Activated CD4-positive, alpha-beta memory T cell treated with anti-CD3 and anti-CD28 coated beads, Interleukin-2, amount 10 ng/mL, durations not matched to agents 7 days and 5 days (primary cell): ENCODE data around the gene DCAF8. TPM values are rescaled to one million over a fixed set of nuclear protein-coding genes. Genes with fewer than 3 reads are reported as not detected.

Experiments
- CTCF ChIA-PET: fragments of 350-600 bp; sonication (Branson Sonifier 250); formaldehyde crosslinking; loops from one replicate; lab custom pipeline; 2021; ENCODE audit warnings: antibody characterized with exemption, inconsistent platforms; lab: Charles Lee
- POLR2A ChIA-PET: fragments of 350-600 bp; sonication (Branson Sonifier 250); formaldehyde crosslinking; loops from one replicate; lab custom pipeline; 2021; ENCODE audit warnings: antibody characterized with exemption; lab: Charles Lee
- DNase-seq: peaks from one replicate; pipeline ENCODE4 v3.0.0-alpha.2; 2020
- H3K27ac Mint-ChIP-seq: one replicate; pipeline ENCODE4 v1.8.0; 2021; ENCODE audit warnings: mild to moderate bottlenecking, mixed read lengths
- H3K27me3 Mint-ChIP-seq: one replicate; pipeline ENCODE4 v1.8.0; 2021; ENCODE audit warnings: mixed read lengths
- H3K36me3 Mint-ChIP-seq: one replicate; pipeline ENCODE4 v1.8.0; 2021; ENCODE audit warnings: low read depth, mixed read lengths
- H3K4me1 Mint-ChIP-seq: one replicate; pipeline ENCODE4 v1.8.0; 2021; ENCODE audit warnings: mixed read lengths
- H3K4me3 Mint-ChIP-seq: one replicate; pipeline ENCODE4 v1.8.0; 2021; ENCODE audit warnings: mild to moderate bottlenecking, mixed read lengths
- H3K9me3 Mint-ChIP-seq: one replicate; pipeline ENCODE4 v1.8.0; 2021; ENCODE audit warnings: mixed read lengths
- total RNA-seq, 2 experiments: library from RNA; stranded (reverse); gene quantifications; one replicate each; pipeline ENCODE4 v1.2.3, GENCODE V29; 2021

The DCAF8 gene
- total RNA-seq, 2 experiments from 2014 or later = 123 to 125 TPM

GRCh38 chr1:160169553-160170399 lies 92.6 kb downstream of the DCAF8 start:
- Mint-ChIP-seq H3K27me3 (peaks cover 56% of the 10 kb centered on the region), H3K9me3 (no peaks in the 10 kb centered on the region), H3K36me3 (no peaks in the 10 kb centered on the region), H3K4me1 (peaks cover 12% of the 10 kb centered on the region), H3K27ac (no peak overlapping the region), H3K4me3 (no peak overlapping the region)
- no peak for DNase-seq
- POLR2A ChIA-PET = interaction anchor here (0.7 kb wide), 1 partner anchor 36 kb away, joined by 3 read pairs; no protein-coding TSS in a partner anchor
- CTCF ChIA-PET = interaction anchor here (0.7 to 1.4 kb wide), 2 partner anchors 121 to 852 kb away, joined by 3 to 4 read pairs; no protein-coding TSS in a partner anchor

- no peak for DNase-seq
- Mint-ChIP-seq H3K27me3 (peaks cover 60% of the 10 kb centered on the region), H3K4me3 (no peak overlapping the region), H3K27ac (no peak overlapping the region), H3K4me1 (peaks cover 12% of the 10 kb centered on the region), H3K36me3 (no peaks in the 10 kb centered on the region), H3K9me3 (no peaks in the 10 kb centered on the region)
- POLR2A ChIA-PET = no interaction called here
- CTCF ChIA-PET = interaction anchor here (1.2 to 1.4 kb wide), 2 partner anchors 122 kb away, joined by 3 read pairs; no protein-coding TSS in a partner anchor
These were observed 93.6 kb downstream of the DCAF8 start for GRCh38 chr1:160168609-160169369.

- H3K27ac Mint-ChIP-seq = no peak overlapping the region
- DNase-seq = no peak
- H3K4me3 Mint-ChIP-seq = no peak overlapping the region
- H3K4me1 Mint-ChIP-seq = peaks cover 8% of the 10 kb centered on the region
- no peaks in the 10 kb centered on the region for H3K9me3 Mint-ChIP-seq
- peaks cover 59% of the 10 kb centered on the region for H3K27me3 Mint-ChIP-seq
- CTCF ChIA-PET = interaction anchor here (0.7 to 1.2 kb wide), 2 partner anchors 123 to 128 kb away, joined by 3 read pairs; no protein-coding TSS in a partner anchor
- H3K36me3 Mint-ChIP-seq = no peaks in the 10 kb centered on the region
- POLR2A ChIA-PET = no interaction called here
These were observed 94.3 kb downstream of the DCAF8 start for GRCh38 chr1:160168016-160168415.

GRCh38 chr1:160167580-160167979 lies 94.8 kb downstream of the DCAF8 start:
- peaks cover 8% of the 10 kb centered on the region for H3K4me1 Mint-ChIP-seq
- no peak overlapping the region for H3K27ac Mint-ChIP-seq
- no peaks in the 10 kb centered on the region for H3K9me3 Mint-ChIP-seq
- no peak for DNase-seq
- no peak overlapping the region for H3K4me3 Mint-ChIP-seq
- H3K27me3 Mint-ChIP-seq = peaks cover 54% of the 10 kb centered on the region
- POLR2A ChIA-PET = no interaction called here
- CTCF ChIA-PET = interaction anchor here (0.7 to 1.2 kb wide), 2 partner anchors 124 to 129 kb away, joined by 3 read pairs; no protein-coding TSS in a partner anchor
- H3K36me3 Mint-ChIP-seq = no peaks in the 10 kb centered on the region

GRCh38 chr1:160167056-160167455 lies 95.3 kb downstream of the DCAF8 start:
- ChIA-PET POLR2A (no interaction called here), CTCF (no interaction called here)
- Mint-ChIP-seq H3K9me3 (no peaks in the 10 kb centered on the region), H3K4me3 (no peak overlapping the region), H3K27me3 (peaks cover 50% of the 10 kb centered on the region), H3K4me1 (peaks cover 11% of the 10 kb centered on the region), H3K27ac (no peak overlapping the region), H3K36me3 (no peaks in the 10 kb centered on the region)
- DNase-seq = no peak

GRCh38 chr1:160166166-160166868 lies 96.0 kb downstream of the DCAF8 start:
- Mint-ChIP-seq H3K27ac (no peak overlapping the region), H3K9me3 (no peaks in the 10 kb centered on the region), H3K27me3 (peaks cover 48% of the 10 kb centered on the region), H3K4me3 (no peak overlapping the region), H3K4me1 (peaks cover 13% of the 10 kb centered on the region), H3K36me3 (no peaks in the 10 kb centered on the region)
- DNase-seq = no peak
- ChIA-PET CTCF (no interaction called here), POLR2A (no interaction called here)

Other genes with a start within 250 kb of the DCAF8 start
- 1 to 10 TPM; 5.2 to 5.7 TPM for gene PIGM, start 230.6 kb downstream of the DCAF8 start, total RNA-seq
- not detected for gene KCNJ10, start 192.4 kb downstream of the DCAF8 start, total RNA-seq
- gene KCNJ9, start 181.0 kb downstream of the DCAF8 start, total RNA-seq = not detected
- gene IGSF8, start 163.9 kb downstream of the DCAF8 start, total RNA-seq = 10 to 100 TPM; 30.5 to 31.6 TPM
- gene ATP1A2, start 146.8 kb downstream of the DCAF8 start, total RNA-seq = not detected
- under 1 TPM in 1 of 2 experiments, not detected in 1; 0.33 TPM for gene ATP1A4, start 110.9 kb downstream of the DCAF8 start, total RNA-seq
- gene CASQ1, start 72.0 kb downstream of the DCAF8 start, total RNA-seq = under 1 TPM in 1 of 2 experiments, not detected in 1; 0.35 TPM
- gene PEA15, start 57.2 kb downstream of the DCAF8 start, total RNA-seq = 10 to 100 TPM; 38.2 to 39.3 TPM
- gene PEX19, start 22.6 kb upstream of the DCAF8 start, total RNA-seq = 10 to 100 TPM; 53.8 to 60.8 TPM
- gene COPA, start 80.7 kb upstream of the DCAF8 start, total RNA-seq = 100 to 1,000 TPM; 145 to 146 TPM
- 10 to 100 TPM; 64.5 to 65.3 TPM for gene NCSTN, start 80.8 kb upstream of the DCAF8 start, total RNA-seq
- under 1 TPM; 0.40 to 0.43 TPM for gene NHLH1, start 104.5 kb upstream of the DCAF8 start, total RNA-seq
- not detected for gene VANGL2, start 138.0 kb upstream of the DCAF8 start, total RNA-seq